Effector CD8-positive, alpha-beta T cell (primary cell): ENCODE measurements around the gene GLYATL2.
A peak's percentile ranks its signal among the peaks of the same experiment; 100 is the strongest.

Source experiments
- DNase-seq: peaks from one replicate; lab custom pipeline; 2025; lab: John Stamatoyannopoulos, UW

Gene GLYATL2

GRCh38 chr11:58796333-58796732 lies 48.2 kb downstream of the GLYATL2 start:
- DNase-seq = no peak

GRCh38 chr11:58788355-58789023 lies 56.0 kb downstream of the GLYATL2 start:
- peak; percentile 9 for DNase-seq

- no peak for DNase-seq
These were observed 56.6 kb downstream of the GLYATL2 start for GRCh38 chr11:58787903-58788302.

- no peak for DNase-seq
These were observed 57.8 kb downstream of the GLYATL2 start for GRCh38 chr11:58786693-58787092.

GRCh38 chr11:58784995-58785394 lies 59.5 kb downstream of the GLYATL2 start:
- DNase-seq = no peak
